Mononuclear cell (primary cell): ENCODE data around the gene APCDD1L. TPM values are rescaled to one million over a fixed set of nuclear protein-coding genes. Genes with fewer than 3 reads are reported as not detected.

Experiments used
- H3K27me3 ChIP-seq: 2 replicates; pipeline ENCODE4 v1.6.0; 2011; ENCODE audit warnings: low read length, control low read depth; ENCODE audit not compliant: insufficient read depth
- H3K4me1 ChIP-seq: 2 replicates; pipeline ENCODE4 v1.5.1; 2011; ENCODE audit warnings: mild to moderate bottlenecking, low read length, control low read depth; ENCODE audit not compliant: insufficient read depth
- H3K4me3 ChIP-seq: 2 replicates; pipeline ENCODE4 v1.5.1; 2011; ENCODE audit warnings: mild to moderate bottlenecking, low read length, moderate library complexity
- H3K9me3 ChIP-seq: 2 replicates; pipeline ENCODE4 v1.5.1; 2011; ENCODE audit warnings: low read depth, mild to moderate bottlenecking, control low read depth, low read length
- total RNA-seq: library from RNA; depleted of rRNA; stranded (reverse); fragments of >200 nt; gene quantifications from one replicate; pipeline ENCODE4 v1.2.3, GENCODE V29; 2012

Gene APCDD1L
- total RNA-seq = not detected

DNA sequence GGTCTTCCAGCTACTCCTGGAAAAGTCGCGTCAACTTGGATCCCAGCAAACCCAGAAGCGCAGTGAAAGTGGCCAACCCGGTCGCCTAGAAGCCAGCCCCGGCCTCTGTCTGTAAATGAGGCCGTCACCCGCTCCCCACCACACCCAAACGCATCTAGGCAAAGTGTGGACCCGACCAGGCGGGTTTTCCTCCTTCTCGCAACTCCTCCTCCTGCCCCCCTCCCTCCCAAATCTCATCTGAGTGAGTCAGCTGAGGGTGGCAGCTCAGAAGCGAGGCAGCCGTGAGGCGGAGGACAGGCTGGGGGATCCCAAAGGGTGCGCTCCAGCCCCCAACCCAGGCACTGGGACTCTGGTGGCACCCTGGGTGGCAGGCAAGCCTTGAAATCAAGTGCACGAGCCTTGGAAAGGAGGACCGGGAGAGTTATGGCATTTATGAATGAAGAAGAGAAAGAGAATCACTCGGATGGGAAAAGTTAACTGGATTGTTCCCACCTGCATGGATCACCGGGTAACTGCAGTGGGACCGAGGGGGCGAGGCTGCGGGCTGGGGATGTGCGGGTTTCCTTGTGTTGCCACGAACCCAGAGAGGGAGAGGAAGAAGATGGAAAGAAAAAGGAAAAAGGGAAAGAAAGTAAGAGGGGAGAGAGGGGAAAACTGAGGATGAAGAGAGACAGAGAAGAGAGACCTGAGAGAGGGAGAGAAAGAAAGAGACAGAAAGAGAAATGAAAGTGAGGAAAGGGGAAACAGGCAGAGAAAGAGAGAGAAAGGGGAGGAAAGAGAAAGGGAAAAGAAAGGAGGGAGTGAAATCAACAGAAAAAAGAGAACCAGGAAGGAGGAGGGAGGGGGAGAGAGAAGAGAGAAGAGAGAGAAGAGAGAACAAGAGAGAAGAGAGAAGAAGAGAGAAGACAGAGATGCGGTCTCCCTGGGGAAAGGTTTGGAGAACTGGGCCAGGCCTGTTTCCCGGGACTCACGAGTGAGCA is at the start of gene APCDD1L:
Gene APCDD1L, minus strand, starts transcription at position 167 of the 980 bp plus-strand sequence. CDS start 692 bp downstream, outside the sequence.
- Histone ChIP-seq H3K27me3 (peaks cover 14% of the 10 kb centered on the region), H3K4me3 (no peak within 1 kb of the TSS), H3K4me1 (no peaks in the 10 kb centered on the region), H3K9me3 (no peaks in the 10 kb centered on the region)

DNA sequence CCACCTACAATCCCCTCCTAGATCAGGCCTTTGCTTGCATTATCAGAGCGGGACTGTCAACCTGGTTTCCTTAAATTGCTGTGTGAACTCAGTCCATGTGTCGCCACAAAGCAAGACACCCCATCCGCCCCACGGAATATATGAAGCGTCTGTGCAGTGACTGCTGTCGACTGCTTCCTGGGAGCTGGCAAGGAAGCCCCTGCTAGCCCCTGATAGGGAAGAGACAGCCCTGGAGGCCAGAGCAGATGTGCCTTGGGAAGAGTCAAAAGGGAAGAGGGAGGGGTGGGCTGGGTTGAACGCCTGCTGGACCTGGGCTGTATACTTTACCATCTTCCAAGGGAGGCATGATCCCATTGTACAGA is 44.1 kb upstream of the APCDD1L start:
- Histone ChIP-seq H3K9me3 (no peaks in the 10 kb centered on the region), H3K27me3 (no peaks in the 10 kb centered on the region)

GRCh38 chr20:58558486-58559367 is 43.5 kb upstream of the APCDD1L start:
- H3K9me3 ChIP-seq = no peaks in the 10 kb centered on the region
- no peaks in the 10 kb centered on the region for H3K4me1 ChIP-seq
- H3K27me3 ChIP-seq = no peaks in the 10 kb centered on the region
- no peak overlapping the region for H3K4me3 ChIP-seq

More for the DNA sequence above, 44.1 kb upstream of the APCDD1L start:
- Histone ChIP-seq H3K4me1 (no peaks in the 10 kb centered on the region), H3K4me3 (no peak overlapping the region)

DNA sequence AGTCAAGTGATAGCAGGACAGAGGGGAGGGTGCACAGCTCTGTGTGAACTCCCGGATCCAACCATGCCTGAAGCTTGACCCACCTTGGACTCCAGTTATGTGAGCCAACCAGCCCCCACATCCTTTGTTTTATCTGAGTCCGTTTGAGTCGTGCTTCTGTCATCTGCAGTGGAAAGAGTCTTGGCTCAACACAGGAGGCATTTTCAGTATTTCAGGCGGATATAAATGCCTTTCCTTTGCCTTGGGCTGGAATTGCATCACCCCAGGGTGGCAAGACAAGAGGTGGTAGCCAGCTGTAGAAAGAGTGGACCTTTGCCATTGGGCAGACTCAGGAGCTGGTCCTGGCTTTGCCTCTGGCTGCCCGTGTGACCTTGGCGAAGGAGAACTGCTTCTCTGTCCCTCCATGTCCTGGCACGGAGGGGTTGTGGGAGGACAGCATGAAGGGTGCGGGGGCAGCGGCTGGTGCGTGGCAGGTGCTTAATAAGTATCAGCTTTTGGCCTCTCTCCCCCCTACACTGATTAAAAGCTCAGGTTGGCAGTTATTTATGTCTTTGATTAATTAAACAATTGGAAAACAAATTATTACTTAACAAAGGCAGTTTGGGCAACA is 42.6 kb upstream of the APCDD1L start:
- H3K27me3 ChIP-seq = no peaks in the 10 kb centered on the region
- H3K4me3 ChIP-seq = no peak overlapping the region
- H3K4me1 ChIP-seq = no peaks in the 10 kb centered on the region
- H3K9me3 ChIP-seq = no peaks in the 10 kb centered on the region

DNA sequence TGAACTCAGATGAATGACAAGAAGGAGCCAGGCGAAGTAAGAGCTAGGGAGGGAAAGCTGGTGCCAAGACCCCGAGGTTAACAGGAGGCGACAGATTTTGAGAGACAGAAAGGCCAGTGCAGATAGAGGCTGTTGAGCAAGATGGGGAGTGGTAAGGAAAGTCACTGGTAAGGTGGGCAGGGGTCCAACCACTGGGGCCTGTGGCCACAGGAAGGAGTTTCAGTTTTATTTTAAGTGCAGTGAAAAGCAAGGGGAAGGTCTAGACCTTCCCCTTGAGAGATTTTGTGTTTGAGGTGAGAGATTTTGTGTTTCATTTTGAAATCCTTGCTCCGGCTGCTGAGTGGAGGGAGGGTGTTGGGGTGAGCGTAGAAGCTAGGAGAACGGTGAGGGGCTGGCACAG is 41.8 kb upstream of the APCDD1L start:
- no peak overlapping the region for H3K4me3 ChIP-seq
- H3K27me3 ChIP-seq = no peaks in the 10 kb centered on the region
- no peaks in the 10 kb centered on the region for H3K4me1 ChIP-seq
- H3K9me3 ChIP-seq = no peaks in the 10 kb centered on the region

DNA sequence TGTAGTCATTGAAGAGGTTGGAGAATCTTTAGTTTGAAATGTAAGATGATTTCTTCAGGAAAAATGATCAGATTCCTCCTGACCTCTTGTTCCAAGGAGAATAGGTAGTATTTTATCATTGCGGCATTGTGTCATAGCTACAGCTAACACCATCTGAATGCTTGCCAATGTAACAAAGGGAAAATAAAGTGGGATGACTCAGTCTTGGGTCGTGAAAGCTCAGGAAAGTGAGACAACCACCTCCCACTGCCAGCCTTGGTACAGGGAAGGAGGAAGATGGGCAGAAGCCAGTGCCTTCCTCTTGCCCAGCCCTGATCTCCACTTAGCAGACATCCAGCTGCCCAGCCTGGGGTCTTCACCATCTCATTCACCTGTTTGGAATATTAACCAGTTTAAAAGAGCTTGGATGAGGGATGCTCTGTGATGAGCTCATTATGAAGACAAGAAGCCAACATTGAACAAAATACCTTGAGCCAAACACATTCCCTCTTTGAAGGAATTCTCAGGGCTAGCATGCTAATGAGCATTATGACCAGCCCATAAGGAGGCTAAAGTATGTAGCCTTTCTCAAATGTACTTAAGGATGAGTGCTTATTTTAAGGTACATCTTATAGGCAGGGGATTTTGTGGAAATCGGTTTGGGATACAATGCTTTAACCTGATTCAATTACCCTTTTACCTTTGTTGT is 40.0 kb upstream of the APCDD1L start:
- no peaks in the 10 kb centered on the region for H3K9me3 ChIP-seq
- H3K4me1 ChIP-seq = no peaks in the 10 kb centered on the region
- H3K27me3 ChIP-seq = no peaks in the 10 kb centered on the region
- no peak overlapping the region for H3K4me3 ChIP-seq

DNA sequence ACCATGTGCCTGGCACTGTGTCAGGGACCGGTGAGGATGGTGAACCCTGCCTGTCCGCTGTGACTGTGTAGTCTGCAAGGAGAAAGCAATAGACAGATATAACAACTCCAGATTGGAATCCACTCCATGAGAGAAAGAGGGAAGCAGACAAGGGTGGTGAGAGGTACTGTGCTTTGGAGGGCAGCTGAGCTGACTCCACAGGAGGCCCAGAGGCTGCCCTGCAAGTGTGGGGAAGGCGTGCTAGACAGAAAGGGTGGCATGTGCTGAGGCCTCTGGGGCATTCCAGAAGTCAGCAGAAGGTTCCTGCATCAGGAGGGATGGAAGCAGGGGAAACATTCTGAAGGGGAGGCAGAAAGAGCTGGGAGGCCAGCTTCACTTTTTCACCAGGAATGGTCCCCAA is 39.3 kb upstream of the APCDD1L start:
- H3K9me3 ChIP-seq = no peaks in the 10 kb centered on the region
- no peaks in the 10 kb centered on the region for H3K4me1 ChIP-seq
- no peak overlapping the region for H3K4me3 ChIP-seq
- H3K27me3 ChIP-seq = no peaks in the 10 kb centered on the region

GRCh38 chr20:58553841-58554240 is 38.6 kb upstream of the APCDD1L start:
- H3K4me1 ChIP-seq = no peaks in the 10 kb centered on the region
- H3K9me3 ChIP-seq = no peaks in the 10 kb centered on the region
- no peaks in the 10 kb centered on the region for H3K27me3 ChIP-seq
- no peak overlapping the region for H3K4me3 ChIP-seq

DNA sequence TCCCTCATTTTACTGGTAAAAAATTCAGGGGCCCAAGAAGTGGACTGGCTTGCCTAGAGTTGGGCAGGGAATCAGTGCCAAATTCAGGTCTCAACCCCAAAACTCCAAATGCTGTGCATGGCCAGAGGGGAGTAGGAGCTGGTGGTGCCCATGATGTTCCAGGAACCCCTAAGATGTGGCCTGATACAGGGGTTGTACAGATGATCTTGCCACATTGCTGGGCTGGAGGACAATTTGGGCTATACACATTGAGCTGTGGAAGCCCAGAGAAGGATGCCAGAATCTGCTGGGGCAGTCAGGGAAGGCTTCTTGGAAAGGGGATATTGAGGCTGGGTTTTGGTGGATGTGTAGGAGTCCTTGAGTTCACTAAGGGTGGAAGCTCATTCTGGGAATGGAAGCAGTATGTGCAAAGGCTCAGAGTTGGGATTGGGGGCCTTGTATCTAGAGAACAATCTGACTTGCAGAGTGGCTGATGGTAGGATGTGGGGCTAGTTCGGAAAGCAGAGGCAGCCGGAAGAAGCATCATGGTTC is 38.0 kb upstream of the APCDD1L start:
- no peaks in the 10 kb centered on the region for H3K4me1 ChIP-seq
- no peak overlapping the region for H3K4me3 ChIP-seq
- no peaks in the 10 kb centered on the region for H3K27me3 ChIP-seq
- no peaks in the 10 kb centered on the region for H3K9me3 ChIP-seq

- H3K9me3 ChIP-seq = no peaks in the 10 kb centered on the region
- H3K4me1 ChIP-seq = no peaks in the 10 kb centered on the region
- no peaks in the 10 kb centered on the region for H3K27me3 ChIP-seq
Measured at GRCh38 chr20:58552366-58552934, 37.3 kb upstream of the APCDD1L start.

DNA sequence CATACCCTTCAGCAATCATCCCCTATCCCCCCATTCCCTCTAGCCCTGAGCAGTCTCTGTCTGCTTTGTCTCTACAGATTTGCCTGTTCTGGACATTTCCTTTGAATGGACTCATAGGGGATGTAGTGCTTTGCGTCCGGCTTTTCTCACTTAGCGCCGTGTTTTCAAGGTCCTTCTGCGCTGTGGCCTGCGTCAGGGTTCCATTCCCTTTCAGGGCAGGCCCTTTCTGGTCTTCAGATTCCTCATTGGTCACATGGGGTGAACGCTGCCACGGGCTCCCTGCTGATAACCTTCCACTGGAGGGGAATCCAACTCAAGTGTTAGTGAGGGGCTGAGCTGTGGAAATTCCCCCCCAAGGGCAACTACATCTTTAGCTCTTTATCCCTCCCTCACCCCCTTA is 36.4 kb upstream of the APCDD1L start:
- no peaks in the 10 kb centered on the region for H3K27me3 ChIP-seq
- no peak overlapping the region for H3K4me3 ChIP-seq
- H3K4me1 ChIP-seq = no peaks in the 10 kb centered on the region
- H3K9me3 ChIP-seq = no peaks in the 10 kb centered on the region

More at GRCh38 chr20:58552366-58552934, 37.3 kb upstream of the APCDD1L start:
- H3K4me3 ChIP-seq = no peak overlapping the region

- no peak overlapping the region for H3K4me3 ChIP-seq
- no peaks in the 10 kb centered on the region for H3K9me3 ChIP-seq
- H3K4me1 ChIP-seq = no peaks in the 10 kb centered on the region
- no peaks in the 10 kb centered on the region for H3K27me3 ChIP-seq
Measured at GRCh38 chr20:58550275-58551059, 35.3 kb upstream of the APCDD1L start.
